ENCODE measurements around the gene C2orf72.

Gene C2orf72

GRCh38 chr2:231041061-231041689, 3.9 kb downstream of the C2orf72 start:
- 84 to 85% methylated on average over 8 of the region's 8 CpGs for WGBS, 2 experiments

GRCh38 chr2:231043796-231044195, 6.5 kb downstream of the C2orf72 start:
- Histone ChIP-seq H3K4me1 (ENCODE audit: control insufficient read depth, insufficient read depth, low read length) (no peaks in the 10 kb centered on the region), H3K9me3 (ENCODE audit: control insufficient read depth, low read length) (no peaks in the 10 kb centered on the region), H3K4me3 (ENCODE audit: insufficient read depth, low read depth, low read length) (no peak overlapping the region), H3K27ac (ENCODE audit: insufficient read depth, low read depth, low read length, poor library complexity, severe bottlenecking) (no peak overlapping the region), H3K27me3 (ENCODE audit: control insufficient read depth, insufficient read depth, low read length, poor library complexity, severe bottlenecking) (peaks cover 30% of the 10 kb centered on the region), H3K36me3 (ENCODE audit: control insufficient read depth, insufficient read depth, low read length) (no peaks in the 10 kb centered on the region)
- 97 to 98% methylated on average over 4 of the region's 4 CpGs for WGBS, 2 experiments

More at GRCh38 chr2:231041061-231041689, 3.9 kb downstream of the C2orf72 start:
- Histone ChIP-seq H3K4me1 (ENCODE audit: control insufficient read depth, insufficient read depth, low read length) (no peaks in the 10 kb centered on the region), H3K27me3 (ENCODE audit: control insufficient read depth, insufficient read depth, low read length, poor library complexity, severe bottlenecking) (peaks cover 53% of the 10 kb centered on the region), H3K4me3 (ENCODE audit: insufficient read depth, low read depth, low read length) (no peak overlapping the region), H3K27ac (ENCODE audit: insufficient read depth, low read depth, low read length, poor library complexity, severe bottlenecking) (no peak overlapping the region), H3K36me3 (ENCODE audit: control insufficient read depth, insufficient read depth, low read length) (no peaks in the 10 kb centered on the region), H3K9me3 (ENCODE audit: control insufficient read depth, low read length) (no peaks in the 10 kb centered on the region)

- Histone ChIP-seq H3K4me1 (ENCODE audit: control insufficient read depth, insufficient read depth, low read length) (no peaks in the 10 kb centered on the region), H3K4me3 (ENCODE audit: insufficient read depth, low read depth, low read length) (no peak overlapping the region), H3K9me3 (ENCODE audit: control insufficient read depth, low read length) (no peaks in the 10 kb centered on the region), H3K27ac (ENCODE audit: insufficient read depth, low read depth, low read length, poor library complexity, severe bottlenecking) (no peak overlapping the region), H3K36me3 (ENCODE audit: control insufficient read depth, insufficient read depth, low read length) (no peaks in the 10 kb centered on the region), H3K27me3 (ENCODE audit: control insufficient read depth, insufficient read depth, low read length, poor library complexity, severe bottlenecking) (peaks cover 15% of the 10 kb centered on the region)
- 87 to 91% methylated on average over 5 of the region's 5 CpGs for WGBS, 2 experiments
These were observed 9.6 kb downstream of the C2orf72 start for GRCh38 chr2:231046916-231047273.

- Histone ChIP-seq H3K4me1 (ENCODE audit: control insufficient read depth, insufficient read depth, low read length) (no peaks in the 10 kb centered on the region), H3K27ac (ENCODE audit: insufficient read depth, low read depth, low read length, poor library complexity, severe bottlenecking) (no peak overlapping the region), H3K36me3 (ENCODE audit: control insufficient read depth, insufficient read depth, low read length) (no peaks in the 10 kb centered on the region), H3K27me3 (ENCODE audit: control insufficient read depth, insufficient read depth, low read length, poor library complexity, severe bottlenecking) (peaks cover 20% of the 10 kb centered on the region), H3K4me3 (ENCODE audit: insufficient read depth, low read depth, low read length) (no peak overlapping the region), H3K9me3 (ENCODE audit: control insufficient read depth, low read length) (no peaks in the 10 kb centered on the region)
- 87 to 89% methylated on average over 8 of the region's 8 CpGs for WGBS, 2 experiments
These were observed 10.1 kb downstream of the C2orf72 start for GRCh38 chr2:231047274-231047922.

GRCh38 chr2:231047923-231048915, 10.9 kb downstream of the C2orf72 start:
- peaks cover 27% of the 10 kb centered on the region for H3K27me3 ChIP-seq (ENCODE audit: control insufficient read depth, insufficient read depth, low read length, poor library complexity, severe bottlenecking)
- H3K36me3 ChIP-seq (ENCODE audit: control insufficient read depth, insufficient read depth, low read length), result no peaks in the 10 kb centered on the region
- no peak overlapping the region for H3K4me3 ChIP-seq (ENCODE audit: insufficient read depth, low read depth, low read length)
- no peaks in the 10 kb centered on the region for H3K4me1 ChIP-seq (ENCODE audit: control insufficient read depth, insufficient read depth, low read length)
- 91 to 92% methylated on average over 10 of the region's 10 CpGs for WGBS, 2 experiments
- no peaks in the 10 kb centered on the region for H3K9me3 ChIP-seq (ENCODE audit: control insufficient read depth, low read length)
- H3K27ac ChIP-seq (ENCODE audit: insufficient read depth, low read depth, low read length, poor library complexity, severe bottlenecking), result no peak overlapping the region

GRCh38 chr2:231049286-231050017, 12.1 kb downstream of the C2orf72 start:
- Histone ChIP-seq H3K27me3 (ENCODE audit: control insufficient read depth, insufficient read depth, low read length, poor library complexity, severe bottlenecking) (peaks cover 39% of the 10 kb centered on the region), H3K9me3 (ENCODE audit: control insufficient read depth, low read length) (no peaks in the 10 kb centered on the region), H3K27ac (ENCODE audit: insufficient read depth, low read depth, low read length, poor library complexity, severe bottlenecking) (no peak overlapping the region), H3K4me3 (ENCODE audit: insufficient read depth, low read depth, low read length) (no peak overlapping the region), H3K4me1 (ENCODE audit: control insufficient read depth, insufficient read depth, low read length) (no peaks in the 10 kb centered on the region), H3K36me3 (ENCODE audit: control insufficient read depth, insufficient read depth, low read length) (no peaks in the 10 kb centered on the region)
- WGBS, 2 experiments, result 91 to 93% methylated on average over 11 to 12 of the region's 12 CpGs

GRCh38 chr2:231050018-231050901, 12.9 kb downstream of the C2orf72 start:
- 88% methylated on average over 9 of the region's 9 CpGs for WGBS, 2 experiments

GRCh38 chr2:231051116-231051515, 13.8 kb downstream of the C2orf72 start:
- H3K27ac ChIP-seq (ENCODE audit: insufficient read depth, low read depth, low read length, poor library complexity, severe bottlenecking), result no peak overlapping the region
- H3K9me3 ChIP-seq (ENCODE audit: control insufficient read depth, low read length), result no peaks in the 10 kb centered on the region
- 90 to 94% methylated on average over 5 of the region's 5 CpGs for whole genome bisulfite sequencing, 2 experiments
- H3K27me3 ChIP-seq (ENCODE audit: control insufficient read depth, insufficient read depth, low read length, poor library complexity, severe bottlenecking), result peaks cover 42% of the 10 kb centered on the region
- H3K36me3 ChIP-seq (ENCODE audit: control insufficient read depth, insufficient read depth, low read length), result no peaks in the 10 kb centered on the region
- H3K4me1 ChIP-seq (ENCODE audit: control insufficient read depth, insufficient read depth, low read length), result no peaks in the 10 kb centered on the region
- H3K4me3 ChIP-seq (ENCODE audit: insufficient read depth, low read depth, low read length), result no peak overlapping the region

More at GRCh38 chr2:231050018-231050901, 12.9 kb downstream of the C2orf72 start:
- Histone ChIP-seq H3K27ac (ENCODE audit: insufficient read depth, low read depth, low read length, poor library complexity, severe bottlenecking) (no peak overlapping the region), H3K4me3 (ENCODE audit: insufficient read depth, low read depth, low read length) (no peak overlapping the region), H3K9me3 (ENCODE audit: control insufficient read depth, low read length) (no peaks in the 10 kb centered on the region), H3K36me3 (ENCODE audit: control insufficient read depth, insufficient read depth, low read length) (no peaks in the 10 kb centered on the region), H3K4me1 (ENCODE audit: control insufficient read depth, insufficient read depth, low read length) (no peaks in the 10 kb centered on the region), H3K27me3 (ENCODE audit: control insufficient read depth, insufficient read depth, low read length, poor library complexity, severe bottlenecking) (peaks cover 42% of the 10 kb centered on the region)
